Activated CD4-positive, alpha-beta T cell treated with anti-CD3 and anti-CD28 coated beads, Interleukin-10, Interleukin-2, amounts not matched to agents 100 ng/mL and 50 ng/mL, durations not matched to agents 16 hours and 8 hours (primary cell): ENCODE data around the gene MRPS11.
A peak's percentile ranks its signal among the peaks of the same experiment; 100 is the strongest.
"Not testable (repeated sequence)": the region's sequence is repeated elsewhere in the genome, so short reads cannot be mapped to it uniquely, and the experiment has no call there.

Experiments
- DNase-seq: peaks from one replicate; pipeline ENCODE4 v3.0.0-alpha.2; 2020

MRPS11 gene

DNA sequence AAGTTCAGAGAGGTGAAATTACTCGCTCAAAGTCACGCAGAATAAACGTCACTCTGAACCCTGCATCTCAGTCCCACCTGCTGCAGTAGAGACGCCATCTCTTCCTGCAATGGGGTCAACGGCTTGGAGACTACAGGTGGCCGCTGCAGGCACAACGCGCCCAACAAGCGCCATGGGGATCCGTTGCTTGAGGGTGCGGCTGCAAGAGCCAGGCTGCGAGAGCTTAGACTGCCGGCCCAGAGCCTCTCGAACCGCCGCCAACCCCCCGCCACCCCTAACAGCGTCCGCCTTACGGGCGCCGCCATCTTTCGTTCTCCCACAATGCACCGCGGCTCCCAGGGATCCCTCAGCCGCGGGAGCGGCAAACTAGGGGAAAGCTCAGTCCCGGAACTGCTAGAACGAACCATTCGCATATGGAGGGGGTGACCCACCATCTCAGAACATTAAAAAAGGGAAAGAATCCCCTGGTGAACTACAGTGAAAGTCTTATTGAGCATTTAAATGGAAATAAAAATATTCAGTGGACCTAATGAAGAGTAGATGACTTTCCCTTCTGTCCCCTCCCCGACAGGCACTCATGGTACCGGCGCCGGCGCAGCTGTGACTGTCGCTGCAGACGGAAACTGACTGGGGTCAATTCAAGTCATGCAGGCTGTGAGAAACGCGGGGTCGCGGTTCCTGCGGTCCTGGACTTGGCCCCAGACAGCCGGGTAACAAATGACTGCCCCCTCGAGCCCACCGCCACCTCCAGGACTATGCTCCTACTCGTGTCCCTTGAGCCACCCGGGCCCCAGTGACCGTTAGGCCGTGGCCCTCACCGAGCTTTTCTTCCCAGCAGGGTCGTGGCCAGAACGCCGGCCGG is at the start of gene MRPS11, which contains the start of gene MRPL46:
TSS of gene MRPS11 (plus strand) at position 636 of the 862 bp plus-strand sequence. CDS start at position 646, 10 bp downstream.
TSS of gene MRPL46 (minus strand) at position 316 of the 862 bp plus-strand sequence. CDS start at position 305, 11 bp downstream.
- DNase-seq = peak; percentile 92

GRCh38 chr15:88419830-88420229 is 47.7 kb upstream of the MRPS11 start:
- DNase-seq = peak; percentile 80

DNA sequence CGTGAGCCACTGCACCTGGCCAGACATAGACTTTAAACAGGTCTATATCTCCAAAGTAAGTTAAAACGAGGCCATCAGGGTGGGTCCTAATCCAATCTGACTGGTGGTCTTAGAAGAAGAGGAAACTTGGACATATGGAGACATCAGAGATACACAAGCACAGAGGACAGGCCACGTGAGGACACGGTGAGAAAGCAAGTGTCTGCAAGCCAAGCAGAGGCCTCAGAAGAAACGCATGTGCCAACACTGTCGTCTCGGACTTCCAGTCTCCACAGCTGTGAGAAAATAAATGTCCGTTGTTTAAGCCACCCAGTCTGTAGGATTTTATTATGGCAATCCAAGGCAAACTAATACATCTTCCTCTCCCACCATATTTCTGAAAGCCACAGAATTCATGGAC is 44.2 kb upstream of the MRPS11 start:
- no peak for DNase-seq

- DNase-seq = no peak
Observed at GRCh38 chr15:88426304-88426703, 41.2 kb upstream of the MRPS11 start.

- DNase-seq = no peak
Observed at GRCh38 chr15:88428053-88428452, 39.5 kb upstream of the MRPS11 start.

GRCh38 chr15:88428805-88429605 is 38.5 kb upstream of the MRPS11 start:
- no peak for DNase-seq

- no peak for DNase-seq
Observed at GRCh38 chr15:88430051-88430450, 37.5 kb upstream of the MRPS11 start.

GRCh38 chr15:88431441-88431840 is 36.1 kb upstream of the MRPS11 start:
- no peak for DNase-seq

GRCh38 chr15:88433046-88433685 is 34.3 kb upstream of the MRPS11 start:
- no peak for DNase-seq

- DNase-seq = not testable (repeated sequence)
Observed at GRCh38 chr15:88434106-88434505, 33.4 kb upstream of the MRPS11 start.

DNA sequence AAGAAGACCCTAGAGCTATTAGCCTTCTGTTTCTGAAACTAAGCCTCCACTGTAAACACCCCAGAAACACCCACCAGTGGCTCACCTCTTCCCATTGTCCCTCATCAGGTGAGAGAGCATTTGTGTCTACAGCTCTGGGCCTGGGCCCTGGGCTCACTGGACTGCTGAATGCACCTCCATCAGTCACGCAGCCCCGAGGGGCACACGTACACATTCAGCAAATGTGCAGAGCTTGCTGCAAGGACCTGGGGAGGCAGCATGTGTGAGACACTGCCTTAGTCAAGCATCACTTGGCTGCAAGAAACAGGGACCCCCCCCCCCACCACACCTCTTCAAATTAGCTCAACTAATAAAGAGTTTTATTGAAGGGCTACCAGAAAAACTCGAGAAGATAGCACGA is 29.3 kb upstream of the MRPS11 start:
- no peak for DNase-seq

DNA sequence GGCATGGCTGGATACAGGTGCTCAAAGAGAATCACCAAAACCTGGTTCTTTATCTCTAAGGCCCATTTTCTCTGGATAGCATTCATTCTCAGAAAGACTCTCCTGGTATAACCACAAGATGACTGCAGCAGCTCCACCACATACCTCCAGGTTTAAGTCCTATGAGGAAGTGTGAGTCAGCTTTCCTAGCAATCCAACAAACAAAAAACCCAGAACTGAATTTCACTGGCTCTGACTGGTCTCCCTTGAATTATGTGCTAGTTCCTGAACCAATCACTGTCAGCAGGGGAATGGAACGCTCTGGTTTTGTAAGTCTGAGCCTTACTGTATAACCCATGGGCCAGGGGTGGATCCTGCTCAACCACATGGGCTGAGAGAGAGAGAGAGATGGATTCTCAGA is 27.5 kb upstream of the MRPS11 start:
- peak; percentile 46 for DNase-seq

DNA sequence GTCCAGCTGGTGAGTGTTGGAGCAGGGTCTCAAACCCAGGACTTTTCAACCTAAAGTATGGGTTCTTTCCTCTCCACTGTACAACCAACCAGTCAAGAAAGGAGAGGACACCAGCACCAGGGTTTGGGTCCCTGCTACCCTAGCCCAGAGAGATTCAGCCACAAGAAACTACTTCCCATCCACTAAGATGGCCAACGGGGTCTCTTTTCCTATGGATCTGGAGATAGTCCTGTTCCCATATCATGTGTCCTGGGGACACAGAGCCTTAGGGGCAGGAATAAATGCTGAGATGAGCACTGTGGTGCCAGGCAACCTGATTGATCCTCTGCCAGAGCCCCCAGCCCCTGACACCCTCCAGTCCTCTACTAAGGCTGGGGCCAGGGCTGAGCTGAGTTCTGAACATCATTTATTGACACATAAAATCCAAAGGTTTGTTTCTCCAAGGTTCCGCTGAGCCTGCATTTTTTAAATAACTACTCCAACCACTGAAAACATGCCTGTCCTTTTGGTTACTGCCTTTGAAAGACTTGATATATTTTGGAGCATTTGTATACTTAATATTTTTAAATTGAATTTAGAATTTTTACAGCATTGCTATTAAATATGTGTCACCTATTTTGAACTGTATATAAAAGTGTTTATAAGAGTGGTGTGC is 26.3 kb upstream of the MRPS11 start:
- DNase-seq = no peak

DNA sequence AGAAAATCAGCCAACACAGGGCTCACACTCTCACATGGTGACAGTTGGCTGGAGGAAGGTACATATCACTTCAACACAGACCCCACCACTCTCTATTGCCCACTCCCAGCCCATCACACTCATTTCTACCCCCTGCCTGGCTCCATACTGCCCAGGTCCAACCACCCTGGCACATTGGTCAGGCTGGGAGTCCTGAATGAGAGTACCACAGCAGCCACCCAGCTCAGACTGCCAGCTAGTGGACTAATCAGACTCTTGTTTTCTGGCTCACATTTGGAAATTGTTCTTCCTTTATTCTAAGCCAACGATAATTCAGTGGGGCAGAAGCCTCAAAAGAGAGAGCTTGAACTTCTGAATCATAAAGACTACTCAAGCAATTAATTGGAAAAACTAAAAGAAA is 20.3 kb upstream of the MRPS11 start:
- DNase-seq = no peak

DNA sequence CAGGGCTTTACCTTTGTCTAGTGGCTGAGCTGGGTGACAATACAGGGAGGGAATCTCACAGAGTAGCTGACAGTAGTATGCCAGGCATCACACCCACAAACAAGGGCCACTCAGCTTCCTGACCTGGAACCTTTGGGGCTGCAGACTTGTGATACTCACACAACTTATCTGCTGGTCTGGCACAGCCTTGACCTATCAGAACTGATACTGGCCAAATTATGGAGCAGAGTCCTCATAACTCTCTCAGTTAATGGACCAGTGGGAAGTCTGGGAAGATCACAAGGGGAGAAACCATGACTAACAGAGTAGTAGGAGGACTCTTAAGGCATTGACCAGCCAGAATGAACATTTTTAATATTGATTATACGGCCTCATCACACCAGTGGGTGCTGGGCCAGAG is 19.8 kb upstream of the MRPS11 start:
- no peak for DNase-seq

DNA sequence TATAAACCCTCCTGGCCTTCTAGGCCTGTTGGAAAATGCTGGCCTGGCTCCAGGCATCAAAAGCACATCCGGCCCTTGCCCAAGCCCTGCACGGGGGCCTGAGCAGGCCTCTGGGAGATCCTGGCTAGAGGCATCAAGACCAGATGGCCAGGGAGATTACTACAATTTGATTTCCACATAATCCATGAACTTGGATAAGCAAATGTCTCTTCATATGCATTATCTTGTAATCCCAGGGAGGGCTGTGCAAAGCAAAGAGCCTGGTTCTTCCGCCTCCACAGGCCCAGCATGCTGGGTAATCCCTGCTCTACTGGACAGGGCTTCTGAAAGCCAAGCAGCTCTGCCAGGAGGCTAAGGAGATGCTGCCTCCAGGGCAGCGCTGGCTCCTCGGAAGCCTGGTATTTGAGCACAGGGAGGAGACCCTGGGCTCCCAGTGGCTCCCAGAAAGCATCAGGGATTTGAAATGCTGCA is 18.5 kb upstream of the MRPS11 start:
- no peak for DNase-seq

GRCh38 chr15:88449581-88449980 is 17.9 kb upstream of the MRPS11 start:
- no peak for DNase-seq

- DNase-seq = peak; percentile 81
Observed at GRCh38 chr15:88450125-88450798, 17.2 kb upstream of the MRPS11 start.

DNA sequence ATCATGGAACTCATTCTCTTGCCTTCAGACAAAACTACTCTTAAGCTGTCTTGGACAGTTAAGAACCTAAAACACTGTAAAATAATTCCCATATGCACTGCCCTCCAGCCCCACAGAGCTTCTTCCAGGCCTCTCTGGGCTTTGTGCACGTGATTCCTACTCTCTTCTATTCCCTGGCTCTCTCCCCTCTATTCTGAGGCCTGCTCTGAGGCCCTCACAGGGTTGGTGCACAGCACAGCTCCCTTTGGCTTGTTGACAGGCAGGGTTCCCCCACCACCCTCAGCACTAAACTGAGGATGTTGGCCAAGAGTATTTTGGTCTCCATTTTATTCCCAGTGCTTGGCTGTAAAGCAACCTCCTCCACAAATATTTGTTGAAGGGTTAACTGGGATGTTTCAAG is 13.9 kb upstream of the MRPS11 start:
- DNase-seq = no peak

- DNase-seq = no peak
Observed at GRCh38 chr15:88454236-88454635, 13.3 kb upstream of the MRPS11 start.

DNA sequence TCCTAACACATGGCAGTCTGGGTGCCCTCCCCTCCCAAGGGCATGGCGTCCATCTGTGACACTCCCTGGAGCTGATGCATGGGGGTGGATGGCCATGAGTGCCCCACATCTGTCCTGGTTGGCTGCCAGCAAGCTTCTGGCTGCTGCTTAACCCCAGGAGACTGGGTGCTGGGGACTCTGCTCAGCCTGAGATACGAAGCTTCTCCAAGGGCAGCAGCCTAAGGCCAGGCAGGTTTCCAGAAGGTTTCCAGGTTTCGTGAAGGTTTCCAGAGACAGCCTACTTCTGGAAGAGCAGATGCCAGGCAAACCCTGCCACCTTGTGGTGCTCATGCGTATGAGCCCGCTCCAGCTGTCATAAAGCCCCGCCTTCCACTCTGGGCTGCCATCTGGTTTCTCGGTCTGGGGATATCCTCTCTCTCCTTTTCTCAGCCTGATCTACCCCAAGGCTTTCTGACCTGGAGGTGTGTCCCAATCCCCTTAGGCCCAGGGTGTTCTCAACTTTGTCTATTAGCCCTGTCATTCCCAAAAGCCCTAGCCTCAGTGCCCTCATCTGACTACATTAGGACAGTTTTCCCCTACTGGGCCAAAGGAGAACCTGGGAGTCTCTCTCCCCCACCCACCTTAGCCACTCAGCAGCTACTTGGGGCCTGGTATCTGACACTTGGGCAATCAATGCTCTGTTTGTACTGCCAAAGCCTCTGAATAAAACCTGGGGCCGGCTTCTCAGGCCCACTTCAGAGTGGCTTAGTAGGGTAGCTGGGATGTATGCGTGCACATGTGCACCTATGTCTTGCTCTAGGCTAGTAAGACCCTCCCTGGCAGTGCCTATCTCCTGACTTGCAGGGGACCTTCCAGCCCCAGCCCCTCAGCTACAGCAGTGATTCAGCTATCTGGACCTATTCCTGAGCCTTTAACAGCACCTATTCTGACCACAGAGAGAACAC is 12.4 kb upstream of the MRPS11 start:
- DNase-seq = peak; percentile 65
